GM18907 (cell line): ENCODE data around the gene ANKFN1.

Source experiments
- ATAC-seq: cut with Tn5 transposase; IDR thresholded peaks from one replicate; pipeline ENCODE4 v1.9.1; 2021; ENCODE audit warnings: mild to moderate bottlenecking, moderate library complexity; ENCODE audit not compliant: unreplicated experiment

The ANKFN1 gene

DNA sequence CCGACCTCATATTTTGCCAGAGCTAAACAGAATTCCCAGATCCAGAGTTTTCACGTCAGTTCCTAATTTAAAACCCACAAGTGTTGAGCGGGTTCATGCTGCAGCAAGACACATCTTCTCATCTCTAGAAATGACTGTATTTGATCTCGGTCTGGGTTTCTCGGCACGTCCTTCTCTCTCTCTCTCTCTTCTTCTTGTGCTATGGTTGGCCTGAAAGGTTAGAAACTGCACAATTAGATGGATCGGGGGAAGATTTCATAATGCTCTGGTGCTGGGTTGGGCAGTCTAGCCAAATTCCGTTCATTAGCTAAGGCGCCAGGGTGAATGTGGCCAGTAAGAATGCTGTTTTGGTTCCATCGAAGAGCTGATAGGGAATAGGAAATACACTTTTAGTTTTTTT is 281.3 kb downstream of the ANKFN1 start:
- no peak for ATAC-seq

DNA sequence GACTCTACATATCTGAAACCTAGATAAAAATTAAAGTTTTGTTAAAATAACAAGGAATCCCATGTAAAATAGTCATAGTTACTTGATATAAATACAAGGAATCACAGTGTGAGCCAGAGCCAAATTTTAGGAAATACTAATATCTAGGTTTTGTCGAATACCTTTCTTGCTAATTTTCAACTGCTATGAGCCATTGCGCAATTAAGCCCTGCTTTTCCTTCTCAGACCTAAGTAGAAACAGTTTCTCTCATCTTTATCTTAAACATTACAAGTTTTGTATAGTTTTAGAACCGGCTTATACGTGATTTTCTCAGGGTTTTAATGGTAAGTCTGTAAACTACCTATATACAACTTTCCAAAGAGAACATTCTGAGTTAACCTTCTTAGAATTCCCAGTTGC is 282.9 kb downstream of the ANKFN1 start:
- no peak for ATAC-seq

DNA sequence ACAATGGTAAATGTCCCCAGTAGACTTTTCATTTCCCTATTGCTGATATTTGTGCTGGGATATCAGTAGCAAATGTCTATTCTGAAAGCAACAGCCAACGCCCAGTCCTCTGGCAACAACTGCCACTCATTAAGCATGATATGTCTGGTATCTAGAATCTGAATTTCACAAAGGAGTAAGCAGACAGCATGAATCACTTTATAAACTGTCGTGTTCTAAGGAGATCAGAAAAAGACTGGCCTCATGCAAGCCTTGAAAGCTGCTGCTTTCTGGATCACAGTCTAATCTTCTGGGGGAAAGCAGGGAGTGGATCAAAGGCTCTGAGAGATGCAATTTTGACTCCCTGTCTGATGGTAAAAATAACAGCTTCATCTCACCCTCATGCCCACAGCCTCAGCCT is 287.1 kb downstream of the ANKFN1 start:
- ATAC-seq, result no peak

DNA sequence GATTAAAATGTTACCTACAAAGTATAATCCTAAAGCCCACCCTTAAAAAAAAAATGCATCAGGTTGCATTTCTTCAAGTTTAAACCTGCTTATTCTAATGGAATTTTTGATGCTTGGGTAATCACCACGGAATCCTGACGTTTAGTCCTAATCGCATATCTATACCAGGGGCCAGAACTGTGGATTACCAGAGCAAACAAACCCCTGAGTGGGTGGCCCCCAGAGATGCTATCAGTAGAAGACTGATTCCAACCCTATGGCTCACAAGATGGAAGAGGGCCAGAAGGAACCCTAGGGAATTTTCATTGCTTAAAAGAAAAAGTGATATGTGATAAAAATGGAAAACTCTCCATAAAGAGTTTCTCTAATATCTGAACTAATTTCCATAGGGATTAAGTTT is 288.0 kb downstream of the ANKFN1 start:
- no peak for ATAC-seq

DNA sequence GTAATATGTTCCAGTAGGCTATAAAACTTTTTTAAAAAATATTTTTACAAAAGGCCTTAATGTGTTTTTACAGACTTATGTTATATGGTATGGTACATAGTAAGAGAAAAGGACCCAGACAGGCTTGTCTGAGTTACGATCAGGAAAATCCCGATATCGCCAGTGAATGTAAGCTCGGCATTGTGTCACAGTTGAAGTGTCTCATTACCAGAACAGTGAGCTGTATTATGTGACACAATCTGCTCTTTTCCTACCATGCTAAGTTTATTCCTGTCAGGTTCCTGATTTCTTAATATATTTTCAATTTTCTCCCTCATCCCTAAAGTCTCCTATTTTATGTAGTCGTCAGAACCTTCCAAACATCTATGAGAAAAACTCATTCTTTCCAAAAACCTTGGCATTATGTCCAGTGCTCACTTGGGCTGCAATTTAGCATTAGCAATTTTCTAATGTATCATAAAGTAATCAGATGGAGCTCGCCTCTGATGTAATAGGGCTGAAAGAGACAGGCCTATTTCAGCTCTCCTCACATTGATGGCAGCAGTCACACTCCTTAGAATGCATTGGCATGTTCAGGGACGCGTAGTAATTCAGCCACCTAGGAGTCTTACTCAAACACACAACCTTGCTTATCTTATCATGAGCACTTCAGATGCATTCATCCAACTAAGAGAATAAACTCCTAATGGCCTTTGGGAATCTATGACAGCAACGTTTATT is 292.6 kb downstream of the ANKFN1 start:
- no peak for ATAC-seq

DNA sequence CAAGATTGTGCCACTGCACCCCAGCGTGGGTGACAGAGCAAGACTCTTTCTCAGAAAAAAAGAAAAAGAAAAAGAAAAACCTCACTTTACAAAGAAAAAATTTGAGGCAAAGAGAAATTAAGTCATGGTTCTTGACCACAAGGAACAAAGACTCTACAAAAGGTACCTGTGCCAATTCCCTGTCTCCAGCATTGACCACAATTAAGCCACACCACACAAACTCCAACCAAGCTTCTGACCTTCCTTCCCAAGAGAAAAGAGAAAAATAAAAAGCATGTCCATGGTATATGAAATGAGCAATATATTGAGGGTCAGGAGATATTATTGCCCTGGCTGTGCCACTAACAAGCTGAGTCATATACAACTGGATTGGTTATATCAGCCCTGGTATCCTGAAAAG is 293.9 kb downstream of the ANKFN1 start:
- no peak for ATAC-seq

DNA sequence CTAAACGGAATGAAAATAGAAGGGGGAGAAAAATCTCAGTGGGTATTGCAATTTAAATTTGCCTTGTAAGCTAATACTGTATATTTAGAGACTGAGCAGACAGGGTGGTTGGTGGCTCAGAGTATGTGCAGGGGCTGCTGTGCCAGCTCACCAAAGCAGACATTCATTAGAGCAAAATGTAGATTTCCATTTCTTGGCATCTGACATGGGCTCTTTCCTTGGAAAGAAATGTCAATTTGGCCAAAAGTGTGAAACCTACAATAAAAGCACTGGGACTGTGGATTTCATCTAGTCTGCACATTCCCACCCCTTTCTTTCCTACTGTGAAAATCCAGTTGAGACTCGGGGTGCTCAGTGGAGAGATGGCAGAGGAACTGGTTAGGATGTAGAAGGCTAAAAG is 295.1 kb downstream of the ANKFN1 start:
- no peak for ATAC-seq

DNA sequence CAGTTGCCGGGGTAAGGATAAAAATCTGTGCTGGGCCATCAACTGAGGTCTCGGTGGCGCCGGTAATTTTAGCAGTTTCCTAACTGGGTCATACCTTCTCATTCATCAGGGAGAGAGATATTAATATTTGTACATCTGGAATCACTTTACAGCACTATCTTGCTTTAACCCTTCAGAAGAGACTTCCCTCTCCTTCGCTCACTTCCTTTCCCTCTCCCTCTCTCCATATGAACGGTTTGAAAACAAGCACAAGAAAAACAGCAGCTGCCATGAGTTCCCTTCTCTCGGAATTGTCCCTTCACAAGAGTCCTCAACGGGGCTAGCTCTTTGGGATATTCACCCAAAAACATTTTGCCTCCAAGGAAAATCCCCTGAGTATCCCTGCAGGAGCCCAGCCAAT is 295.9 kb downstream of the ANKFN1 start:
- no peak for ATAC-seq

DNA sequence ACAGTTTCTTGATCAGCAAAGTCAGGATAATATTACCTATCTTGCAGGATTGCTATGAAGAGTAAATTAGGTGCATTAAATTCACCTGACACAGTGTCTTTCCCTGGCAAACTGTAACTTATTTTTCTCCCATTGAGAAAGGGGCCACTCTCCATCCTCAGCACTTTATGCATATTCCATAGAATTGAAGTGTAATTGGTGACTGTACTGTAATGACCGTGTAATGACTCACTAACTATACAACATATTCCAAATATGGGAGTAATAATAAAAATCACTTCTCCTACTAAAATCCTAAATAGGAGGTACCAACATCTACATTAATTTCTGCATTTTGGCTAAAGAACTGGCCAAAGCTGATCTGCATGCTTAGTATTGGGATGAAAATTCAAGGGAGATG is 298.4 kb downstream of the ANKFN1 start:
- ATAC-seq, result no peak

DNA sequence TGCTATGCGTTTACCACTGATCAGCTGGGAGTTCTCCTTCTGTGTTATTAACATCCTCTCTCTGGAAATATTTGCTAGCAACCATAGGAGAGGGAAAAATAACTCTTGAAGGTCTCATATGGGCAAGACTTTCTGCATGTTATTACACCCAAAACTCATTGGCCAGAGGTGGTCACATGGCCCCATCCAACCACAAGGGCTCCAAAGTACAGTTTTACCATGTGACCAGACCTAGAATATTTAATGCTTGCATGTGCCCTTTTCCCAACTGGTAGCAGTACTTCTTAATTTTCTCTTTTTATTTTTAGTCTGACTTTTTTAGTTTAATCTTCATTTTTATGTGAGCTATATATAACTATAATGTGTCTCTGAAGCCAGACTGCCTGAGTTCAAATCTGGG is 299.2 kb downstream of the ANKFN1 start:
- no peak for ATAC-seq

DNA sequence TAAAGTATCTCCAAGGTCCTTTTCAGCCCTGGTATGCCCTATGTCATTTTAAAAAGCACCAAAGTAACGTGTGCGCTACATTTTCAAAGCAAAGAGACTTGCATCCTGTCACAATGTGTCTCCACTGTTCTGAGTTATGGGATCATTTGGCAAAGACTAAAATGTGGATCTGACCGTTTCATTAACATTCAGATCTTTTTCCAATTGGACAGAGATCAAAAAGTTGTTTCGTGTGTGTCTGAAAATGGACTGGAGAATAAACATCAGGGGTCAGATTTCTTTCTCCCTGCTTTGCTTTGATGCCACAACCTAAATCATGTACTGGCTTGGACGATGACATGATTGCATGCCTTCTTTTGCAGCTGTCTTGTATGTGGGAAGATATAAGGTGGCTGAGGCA is 304.2 kb downstream of the ANKFN1 start:
- no peak for ATAC-seq

DNA sequence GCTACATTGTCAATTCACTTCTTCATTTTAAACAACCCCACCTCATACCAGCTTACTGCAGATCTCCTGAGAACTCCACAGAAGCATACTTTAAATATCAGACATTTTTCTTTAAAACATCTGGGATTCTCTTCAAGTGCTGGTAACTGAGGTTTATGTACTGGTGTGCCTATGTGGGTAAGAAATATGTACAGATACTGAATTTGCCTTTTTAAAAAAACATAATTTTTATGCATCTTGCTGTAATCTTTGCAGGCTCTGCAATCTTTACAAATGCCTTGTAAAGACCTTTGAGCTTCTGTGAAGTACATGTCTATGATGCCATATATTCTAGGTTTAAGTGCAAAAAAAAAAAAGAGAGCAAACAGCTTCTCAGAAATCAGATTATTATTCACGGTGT is 312.6 kb downstream of the ANKFN1 start:
- no peak for ATAC-seq

DNA sequence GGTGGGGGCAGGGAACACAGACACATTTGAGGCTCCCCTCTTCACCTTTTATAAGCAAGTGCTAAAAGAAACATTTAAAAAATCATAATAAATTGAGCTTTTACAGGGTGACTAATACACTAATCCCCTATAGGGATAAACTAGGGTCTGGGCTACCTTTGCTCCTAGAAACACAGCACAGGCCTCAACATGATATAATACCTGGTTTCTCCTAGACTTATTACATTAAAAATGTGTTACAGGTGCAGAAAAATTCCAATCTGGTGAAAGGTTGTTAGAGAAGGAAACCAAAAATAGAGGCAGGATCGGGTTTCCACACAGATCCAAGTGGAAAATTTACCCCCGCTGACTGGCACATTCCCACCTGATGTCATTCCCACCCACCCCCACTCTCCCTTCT is 315.6 kb downstream of the ANKFN1 start:
- ATAC-seq, result no peak

DNA sequence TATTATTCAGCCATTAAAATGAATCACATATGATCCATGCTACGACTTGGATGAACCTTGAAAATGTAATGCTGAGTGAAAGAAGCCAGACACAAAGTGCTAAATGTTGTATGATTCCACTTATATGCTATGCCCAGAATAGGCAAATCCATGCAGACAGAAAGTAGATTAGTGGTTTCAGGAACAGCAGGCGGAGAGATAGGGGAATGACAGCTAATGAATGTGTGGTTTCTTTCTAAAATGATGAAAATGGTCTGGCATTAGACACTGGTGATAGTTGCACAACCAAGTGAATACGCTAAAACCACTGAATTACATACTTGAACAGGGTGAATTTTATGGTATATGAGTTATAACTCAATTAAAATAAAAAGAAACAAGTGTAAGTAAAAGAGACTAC is 318.4 kb downstream of the ANKFN1 start:
- ATAC-seq, result no peak

DNA sequence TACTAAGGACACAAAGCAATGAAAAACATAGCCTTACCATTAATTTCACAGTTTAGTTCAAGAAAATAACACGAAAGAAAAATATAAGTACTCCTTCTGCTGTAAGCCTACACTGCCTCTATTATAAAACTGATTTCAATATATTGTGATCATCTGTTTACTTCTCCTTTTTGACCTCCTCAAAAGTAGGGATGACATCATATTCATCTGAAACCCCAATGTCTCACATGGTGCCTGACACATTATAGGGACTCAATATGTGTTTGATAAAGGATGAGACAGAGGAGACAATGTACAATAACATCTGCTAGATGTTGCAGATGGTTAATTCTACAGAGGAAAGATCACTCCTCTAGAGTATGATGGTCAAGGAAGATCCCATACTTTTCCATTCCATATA is 321.8 kb downstream of the ANKFN1 start:
- ATAC-seq, result no peak

DNA sequence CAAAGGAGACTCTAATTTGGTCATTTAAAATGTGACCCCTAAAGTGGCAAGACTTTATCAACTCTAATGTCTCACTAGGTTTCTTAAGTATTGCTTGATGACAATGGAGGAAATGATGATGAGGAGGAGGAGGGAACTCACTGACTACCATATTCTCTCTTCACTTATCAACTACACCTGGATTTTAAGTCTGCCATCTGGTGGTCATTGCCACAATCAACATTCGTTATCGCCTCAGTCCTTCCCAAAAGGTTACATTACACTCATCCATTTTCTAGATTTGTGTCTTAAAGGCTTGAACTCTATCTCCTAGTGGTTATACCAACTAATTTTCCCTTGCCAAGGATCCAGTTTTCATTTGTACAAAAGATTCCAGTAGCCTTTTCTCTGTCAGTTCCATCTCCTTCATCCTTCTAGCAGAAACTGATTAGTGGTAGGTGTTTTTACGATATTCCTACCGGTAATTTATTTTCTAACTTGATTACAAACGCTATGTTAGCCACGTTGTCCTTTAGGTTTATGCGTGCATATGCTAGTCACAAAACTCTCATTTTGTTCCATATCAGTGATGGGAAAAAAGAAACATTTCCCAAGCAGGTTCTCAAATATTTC is 325.7 kb downstream of the ANKFN1 start:
- ATAC-seq, result no peak

DNA sequence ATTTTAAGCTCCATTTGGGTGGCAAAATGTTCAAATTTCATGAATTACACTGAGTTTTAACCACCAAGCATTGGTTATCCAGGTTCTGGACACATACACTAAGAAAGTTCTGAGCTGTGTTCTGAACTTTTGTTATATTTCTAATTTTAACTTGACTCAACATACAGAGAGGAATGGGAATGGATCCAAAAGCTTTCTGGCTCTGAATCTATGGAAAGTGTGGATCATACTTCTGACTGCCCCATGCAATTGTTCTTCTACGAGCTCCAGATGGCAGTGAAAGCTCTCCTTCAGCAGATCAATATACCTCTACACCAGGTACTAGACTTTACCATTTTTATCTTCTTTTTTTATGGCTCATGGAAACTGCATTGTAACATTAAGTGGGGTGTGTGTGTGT is 327.2 kb downstream of the ANKFN1 start:
- ATAC-seq, result no peak

DNA sequence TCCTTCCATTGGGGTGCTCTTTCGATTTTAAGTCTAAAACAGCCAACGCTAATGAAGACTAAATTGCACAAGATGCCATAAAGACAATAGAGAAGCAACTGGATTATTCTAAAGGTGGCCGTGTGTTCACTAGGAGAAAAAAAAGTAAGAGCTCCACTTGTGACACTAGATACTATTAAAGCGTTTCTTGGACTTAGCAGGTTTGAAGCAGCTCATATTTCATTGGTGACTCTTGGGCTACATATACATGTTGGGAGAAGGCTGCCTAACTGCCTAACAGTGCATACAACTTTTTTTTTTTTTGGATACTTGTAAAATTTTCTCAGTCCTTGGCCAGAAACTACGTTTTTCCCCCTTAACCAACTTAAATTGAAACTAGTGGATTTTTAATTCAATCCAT is 328.4 kb downstream of the ANKFN1 start:
- no peak for ATAC-seq

DNA sequence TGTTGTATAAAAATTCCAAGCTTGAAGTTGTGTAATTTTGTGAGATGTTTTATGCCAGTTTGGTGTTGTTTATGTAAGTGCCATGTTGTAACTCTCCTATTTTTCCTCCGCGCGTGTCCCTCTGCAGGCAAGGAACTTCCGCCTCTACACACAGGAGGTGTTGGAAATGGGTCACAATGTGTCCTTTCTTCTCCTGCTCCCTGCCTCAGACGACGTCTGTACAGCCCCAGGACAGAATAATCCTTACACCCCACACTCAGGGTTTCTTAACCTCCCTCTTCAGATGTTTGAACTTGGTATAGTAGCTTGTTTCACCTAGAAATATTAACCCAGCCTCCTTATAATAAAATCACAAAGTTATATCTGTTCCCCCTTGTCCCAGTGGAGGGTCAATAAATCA is 329.0 kb downstream of the ANKFN1 start:
- no peak for ATAC-seq

DNA sequence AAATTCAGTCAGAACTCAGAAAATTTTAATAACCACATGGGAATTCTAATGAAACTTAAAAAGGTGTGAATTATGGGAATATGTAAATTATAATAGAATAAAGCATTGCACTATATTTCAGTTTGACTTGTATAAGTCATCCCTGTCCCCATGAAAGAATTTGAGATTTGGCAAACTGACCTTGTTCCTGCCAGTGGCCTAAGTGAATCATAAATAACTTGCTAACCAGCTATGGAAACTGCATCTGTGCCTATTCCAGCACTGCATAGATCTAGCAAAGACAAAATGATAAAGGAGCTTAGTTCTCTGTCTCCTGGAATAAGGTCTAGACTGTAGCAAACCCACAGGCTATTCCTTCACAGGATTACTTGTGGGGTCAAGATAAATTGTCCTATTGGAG is 333.5 kb downstream of the ANKFN1 start:
- no peak for ATAC-seq

DNA sequence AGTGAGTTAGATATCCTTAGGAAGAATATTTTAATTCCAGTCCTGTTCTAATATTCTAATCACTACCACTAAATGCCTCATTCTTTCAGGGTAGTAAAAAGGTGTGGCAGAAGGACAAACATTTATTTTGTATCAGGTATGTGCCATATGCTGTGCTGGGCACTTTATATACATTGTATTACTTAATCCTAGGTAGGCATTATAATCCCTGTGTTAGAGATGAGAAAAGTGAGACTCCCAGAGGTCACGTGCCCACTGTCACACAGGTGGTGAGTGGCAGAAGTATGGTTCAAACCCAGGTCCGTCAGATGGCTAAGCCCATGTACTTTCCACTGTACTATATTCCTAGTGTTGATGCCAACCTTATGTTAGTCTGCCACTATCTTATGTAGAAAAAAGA is 335.5 kb downstream of the ANKFN1 start:
- ATAC-seq, result no peak

DNA sequence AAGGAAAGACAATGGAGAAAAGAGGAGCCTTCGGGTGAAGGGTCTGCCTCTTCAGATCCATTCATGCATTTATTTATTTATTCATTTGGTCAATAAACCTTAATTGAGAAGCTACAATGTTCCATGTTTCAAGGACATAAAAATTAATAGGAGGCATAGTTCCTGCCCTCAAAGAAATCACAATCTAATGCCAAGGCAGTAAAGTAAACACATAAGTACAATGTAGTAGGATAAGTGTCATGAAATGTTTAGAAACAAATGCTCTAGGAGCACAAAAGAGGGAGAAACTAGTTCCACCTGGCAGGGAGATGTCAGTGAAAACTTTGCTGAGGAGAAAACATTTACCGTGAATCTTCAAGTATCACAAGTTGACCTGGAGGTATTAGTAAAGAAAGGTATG is 336.7 kb downstream of the ANKFN1 start:
- no peak for ATAC-seq

DNA sequence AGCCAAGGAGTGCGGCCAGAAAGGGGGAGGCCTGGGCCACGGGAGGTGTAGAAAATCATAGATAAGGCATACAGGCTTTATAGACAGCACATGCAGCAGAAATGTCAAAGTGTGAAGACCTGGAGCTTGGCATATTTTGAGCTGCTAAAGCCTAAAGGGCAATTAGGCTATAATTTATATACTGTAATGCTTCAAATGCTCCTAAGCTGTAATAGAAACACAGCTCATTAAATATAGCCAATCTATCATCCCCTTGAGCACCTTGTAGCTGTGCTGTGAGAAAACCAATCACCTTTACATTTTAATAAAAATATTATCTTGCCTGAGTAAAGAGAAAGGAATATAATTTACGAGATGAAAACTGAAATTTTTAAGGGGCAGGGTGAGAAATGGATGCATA is 342.3 kb downstream of the ANKFN1 start:
- no peak for ATAC-seq
